Memory B cell (primary cell): ENCODE results near the gene COL4A3.

ENCODE experiments used
- ATAC-seq: fragments of 150-1000 bp; cut with Tn5 transposase; 2 replicates; pipeline ENCODE4 v1.10.0; 2021; ENCODE audit warnings: low read depth, mild to moderate bottlenecking, moderate library complexity
- DNase-seq, 2 donors: peaks; one replicate each; pipeline ENCODE4 v3.0.0; 2022; ENCODE audit warnings: low spot score in 2 of 2
- H3K27ac Mint-ChIP-seq: one replicate; pipeline ENCODE4 v1.8.0; 2022; ENCODE audit warnings: mild to moderate bottlenecking, moderate library complexity, mixed read lengths
- H3K27me3 Mint-ChIP-seq: one replicate; pipeline ENCODE4 v1.8.0; 2022; ENCODE audit warnings: mixed read lengths
- H3K36me3 Mint-ChIP-seq: one replicate; pipeline ENCODE4 v1.8.0; 2022; ENCODE audit warnings: mild to moderate bottlenecking, mixed read lengths
- H3K4me1 Mint-ChIP-seq: one replicate; pipeline ENCODE4 v1.8.0; 2022; ENCODE audit warnings: mixed read lengths
- H3K4me3 Mint-ChIP-seq: one replicate; pipeline ENCODE4 v1.8.0; 2022; ENCODE audit warnings: mild to moderate bottlenecking, moderate library complexity, mixed read lengths
- H3K9me3 Mint-ChIP-seq: one replicate; pipeline ENCODE4 v1.8.0; 2022; ENCODE audit warnings: mixed read lengths

The COL4A3 gene

GRCh38 chr2:227252831-227253230, 88.4 kb downstream of the COL4A3 start:
- ATAC-seq (no peak), DNase-seq (no peak)
- Mint-ChIP-seq H3K27me3 (no peaks in the 10 kb centered on the region), H3K4me3 (no peak overlapping the region), H3K27ac (no peak overlapping the region), H3K9me3 (no peaks in the 10 kb centered on the region), H3K36me3 (peaks cover 39% of the 10 kb centered on the region), H3K4me1 (no peaks in the 10 kb centered on the region)

GRCh38 chr2:227256605-227257004, 92.2 kb downstream of the COL4A3 start:
- ATAC-seq (no peak), DNase-seq (no peak)
- H3K27ac Mint-ChIP-seq = no peak overlapping the region
- H3K4me3 Mint-ChIP-seq = no peak overlapping the region
- H3K4me1 Mint-ChIP-seq = no peaks in the 10 kb centered on the region
- H3K27me3 Mint-ChIP-seq = no peaks in the 10 kb centered on the region
- H3K9me3 Mint-ChIP-seq = no peaks in the 10 kb centered on the region
- H3K36me3 Mint-ChIP-seq = peaks cover 42% of the 10 kb centered on the region

GRCh38 chr2:227257820-227258219, 93.4 kb downstream of the COL4A3 start:
- H3K36me3 Mint-ChIP-seq = peaks cover 42% of the 10 kb centered on the region
- no peak for ATAC-seq
- H3K27me3 Mint-ChIP-seq = no peaks in the 10 kb centered on the region
- peak overlapping the region; percentile 20 for H3K27ac Mint-ChIP-seq
- no peak for DNase-seq
- H3K4me1 Mint-ChIP-seq = no peaks in the 10 kb centered on the region
- no peaks in the 10 kb centered on the region for H3K9me3 Mint-ChIP-seq
- no peak overlapping the region for H3K4me3 Mint-ChIP-seq

GRCh38 chr2:227260041-227260440, 95.6 kb downstream of the COL4A3 start:
- Mint-ChIP-seq H3K27me3 (no peaks in the 10 kb centered on the region), H3K4me3 (no peak overlapping the region), H3K4me1 (peaks cover 2% of the 10 kb centered on the region), H3K36me3 (peaks cover 35% of the 10 kb centered on the region), H3K27ac (no peak overlapping the region), H3K9me3 (no peaks in the 10 kb centered on the region)
- no peak for DNase-seq
- ATAC-seq = no peak

- no peak overlapping the region for H3K4me3 Mint-ChIP-seq
- H3K36me3 Mint-ChIP-seq = peaks cover 12% of the 10 kb centered on the region
- DNase-seq (no peak), ATAC-seq (no peak)
- peaks cover 2% of the 10 kb centered on the region for H3K4me1 Mint-ChIP-seq
- no peak overlapping the region for H3K27ac Mint-ChIP-seq
- H3K27me3 Mint-ChIP-seq = no peaks in the 10 kb centered on the region
- H3K9me3 Mint-ChIP-seq = no peaks in the 10 kb centered on the region
Measured at GRCh38 chr2:227267410-227268115, 103.1 kb downstream of the COL4A3 start.

GRCh38 chr2:227280895-227281294, 116.5 kb downstream of the COL4A3 start:
- Mint-ChIP-seq H3K27me3 (no peaks in the 10 kb centered on the region), H3K4me3 (no peak overlapping the region), H3K27ac (no peak overlapping the region), H3K36me3 (peaks cover 37% of the 10 kb centered on the region), H3K9me3 (no peaks in the 10 kb centered on the region), H3K4me1 (no peaks in the 10 kb centered on the region)
- no peak for ATAC-seq
- no peak for DNase-seq

- no peaks in the 10 kb centered on the region for H3K27me3 Mint-ChIP-seq
- H3K4me3 Mint-ChIP-seq = no peak overlapping the region
- H3K9me3 Mint-ChIP-seq = no peaks in the 10 kb centered on the region
- no peak overlapping the region for H3K27ac Mint-ChIP-seq
- no peak for ATAC-seq
- H3K4me1 Mint-ChIP-seq = no peaks in the 10 kb centered on the region
- DNase-seq = no peak
- H3K36me3 Mint-ChIP-seq = peaks cover 37% of the 10 kb centered on the region
Measured at GRCh38 chr2:227285741-227286236, 121.4 kb downstream of the COL4A3 start.

- Mint-ChIP-seq H3K4me1 (no peaks in the 10 kb centered on the region), H3K27me3 (no peaks in the 10 kb centered on the region)
Measured at GRCh38 chr2:227287771-227288170, 123.3 kb downstream of the COL4A3 start.

GRCh38 chr2:227292314-227292713, 127.9 kb downstream of the COL4A3 start:
- H3K27me3 Mint-ChIP-seq = no peaks in the 10 kb centered on the region
- no peak overlapping the region for H3K4me3 Mint-ChIP-seq
- no peak overlapping the region for H3K27ac Mint-ChIP-seq
- no peak for ATAC-seq
- H3K9me3 Mint-ChIP-seq = no peaks in the 10 kb centered on the region
- peaks cover 33% of the 10 kb centered on the region for H3K36me3 Mint-ChIP-seq
- no peak for DNase-seq
- H3K4me1 Mint-ChIP-seq = no peaks in the 10 kb centered on the region

More at GRCh38 chr2:227287771-227288170, 123.3 kb downstream of the COL4A3 start:
- Mint-ChIP-seq H3K27ac (no peak overlapping the region), H3K9me3 (no peaks in the 10 kb centered on the region), H3K4me3 (no peak overlapping the region), H3K36me3 (peaks cover 28% of the 10 kb centered on the region)
- DNase-seq (no peak), ATAC-seq (no peak)

- ATAC-seq = no peak
- H3K27ac Mint-ChIP-seq = no peak overlapping the region
- peaks cover 30% of the 10 kb centered on the region for H3K36me3 Mint-ChIP-seq
- DNase-seq = no peak
- no peaks in the 10 kb centered on the region for H3K4me1 Mint-ChIP-seq
- no peak overlapping the region for H3K4me3 Mint-ChIP-seq
- H3K9me3 Mint-ChIP-seq = no peaks in the 10 kb centered on the region
- H3K27me3 Mint-ChIP-seq = no peaks in the 10 kb centered on the region
Measured at GRCh38 chr2:227293531-227293930, 129.1 kb downstream of the COL4A3 start.

- H3K9me3 Mint-ChIP-seq = no peaks in the 10 kb centered on the region
- H3K36me3 Mint-ChIP-seq = peaks cover 37% of the 10 kb centered on the region
- no peak overlapping the region for H3K4me3 Mint-ChIP-seq
- ATAC-seq (no peak), DNase-seq (no peak)
- H3K27ac Mint-ChIP-seq = peak overlapping the region; percentile 53
- H3K4me1 Mint-ChIP-seq = no peaks in the 10 kb centered on the region
- H3K27me3 Mint-ChIP-seq = no peaks in the 10 kb centered on the region
Measured at GRCh38 chr2:227295806-227296205, 131.4 kb downstream of the COL4A3 start.

GRCh38 chr2:227296671-227297405, 132.4 kb downstream of the COL4A3 start:
- Mint-ChIP-seq H3K4me1 (no peaks in the 10 kb centered on the region), H3K27ac (no peak overlapping the region), H3K9me3 (no peaks in the 10 kb centered on the region), H3K4me3 (no peak overlapping the region), H3K27me3 (no peaks in the 10 kb centered on the region), H3K36me3 (peaks cover 41% of the 10 kb centered on the region)
- no peak for ATAC-seq
- DNase-seq = no peak

- Mint-ChIP-seq H3K27me3 (no peaks in the 10 kb centered on the region), H3K4me3 (no peak overlapping the region), H3K36me3 (peaks cover 30% of the 10 kb centered on the region), H3K9me3 (no peaks in the 10 kb centered on the region), H3K4me1 (no peaks in the 10 kb centered on the region), H3K27ac (peak overlapping the region; percentile 10)
- ATAC-seq (no peak), DNase-seq (no peak)
Measured at GRCh38 chr2:227301523-227301922, 137.1 kb downstream of the COL4A3 start.

- Mint-ChIP-seq H3K4me1 (no peaks in the 10 kb centered on the region), H3K4me3 (no peak overlapping the region), H3K9me3 (no peaks in the 10 kb centered on the region), H3K27me3 (no peaks in the 10 kb centered on the region), H3K27ac (no peak overlapping the region), H3K36me3 (peaks cover 28% of the 10 kb centered on the region)
- DNase-seq = no peak
- no peak for ATAC-seq
Measured at GRCh38 chr2:227308784-227309183, 144.4 kb downstream of the COL4A3 start.
